PC-3 (cell line): Measurements from ENCODE around the gene SYNE1. TPM values are rescaled to one million over a fixed set of nuclear protein-coding genes. Genes with fewer than 3 reads are reported as not detected.

ENCODE experiments used
- ATAC-seq: fragments of 200-7000 bp; cut with Tn5 transposase; 2 replicates; pipeline ENCODE4 v1.9.1; 2020; ENCODE audit warnings: mild to moderate bottlenecking, moderate library complexity
- BruUV-seq: library from RNA; stranded (reverse); fragments of 400-500 nt; replicated peaks from 2 replicates; lab custom pipeline; 2021; lab: Mats Ljungman, UMichigan
- CTCF ChIA-PET: fragments of 300-600 bp; sonication (Branson Sonifier 250); formaldehyde crosslinking; loops from one replicate; lab custom pipeline; 2022; ENCODE audit warnings: antibody characterized with exemption; lab: Charles Lee
- POLR2A ChIA-PET: fragments of 300-600 bp; sonication (Branson Sonifier 250); formaldehyde crosslinking; loops from one replicate; lab custom pipeline; 2022; ENCODE audit warnings: antibody characterized with exemption; ENCODE audit not compliant: unreplicated experiment; lab: Charles Lee
- DNase-seq: peaks from one replicate; pipeline ENCODE4 v3.0.0-alpha.2; 2015
- H2AFZ ChIP-seq: fragments of 300-600 bp; sonication (generic); 2 replicates; pipeline ENCODE4 v1.6.0; 2016; ENCODE audit warnings: antibody characterized with exemption, low read length
- H3F3A ChIP-seq: fragments of 300-600 bp; sonication (generic); one replicate; pipeline ENCODE4 v1.6.0; 2017; ENCODE audit warnings: antibody characterized with exemption, low read length, control low read depth, mild to moderate bottlenecking; ENCODE audit not compliant: unreplicated experiment
- H3K27ac ChIP-seq: fragments of 300-600 bp; sonication (generic); 2 replicates; pipeline ENCODE4 v1.5.1; 2016; ENCODE audit warnings: mild to moderate bottlenecking, low read length
- H3K27me3 ChIP-seq: fragments of 300-600 bp; sonication (generic); 2 replicates; pipeline ENCODE4 v1.6.1; 2016; ENCODE audit warnings: low read length, mixed read lengths
- H3K36me3 ChIP-seq: fragments of 300-600 bp; sonication (generic); 2 replicates; pipeline ENCODE4 v1.6.1; 2016; ENCODE audit warnings: low read depth, mixed run types, low read length, mixed read lengths
- H3K4me1 ChIP-seq: fragments of 300-600 bp; sonication (generic); 2 replicates; pipeline ENCODE4 v1.5.1; 2016; ENCODE audit warnings: low read length; ENCODE audit not compliant: insufficient read depth
- H3K4me2 ChIP-seq: fragments of 300-600 bp; sonication (generic); 2 replicates; pipeline ENCODE4 v1.6.0; 2016; ENCODE audit warnings: low read length
- H3K4me3 ChIP-seq: fragments of 300-600 bp; sonication (generic); 2 replicates; pipeline ENCODE4 v1.5.1; 2016; ENCODE audit warnings: mild to moderate bottlenecking, low read length, mixed read lengths
- H3K79me2 ChIP-seq: fragments of 300-600 bp; sonication (generic); 2 replicates; pipeline ENCODE4 v1.6.1; 2017; ENCODE audit warnings: low read length, mixed read lengths
- H3K9ac ChIP-seq: fragments of 300-600 bp; sonication (generic); 2 replicates; pipeline ENCODE4 v1.6.0; 2016; ENCODE audit warnings: mild to moderate bottlenecking, low read length
- H3K9me2 ChIP-seq: fragments of 300-600 bp; sonication (generic); replicated peaks from 2 replicates; pipeline ENCODE4 v1.6.1; 2016; ENCODE audit warnings: mixed run types, low read length, mixed read lengths
- H3K9me3 ChIP-seq: fragments of 300-600 bp; sonication (generic); 2 replicates; pipeline ENCODE4 v1.6.1; 2016; ENCODE audit warnings: low read length, mixed read lengths
- H4K20me1 ChIP-seq: fragments of 300-600 bp; sonication (generic); 2 replicates; pipeline ENCODE4 v1.6.1; 2016; ENCODE audit warnings: low read length, mixed read lengths
- EZH2 ChIP-seq: fragments of 300-600 bp; sonication (generic); IDR thresholded peaks from one replicate; pipeline ENCODE4 v1.6.1; 2017; ENCODE audit warnings: antibody characterized with exemption, mild to moderate bottlenecking, low read length; ENCODE audit not compliant: unreplicated experiment
- EZH2phosphoT487 ChIP-seq: fragments of 300-600 bp; sonication (generic); IDR thresholded peaks from 2 replicates; pipeline ENCODE4 v1.6.1; 2018; ENCODE audit warnings: mild to moderate bottlenecking, antibody characterized with exemption, low read length, borderline replicate concordance
- intact Hi-C: fragments of 100-400 bp; cut with micrococcal nuclease; formaldehyde crosslinking; loops from 2 replicates; pipeline ENCODE4 v1.9.0; 2023
- total RNA-seq: library from RNA; depleted of rRNA; stranded (reverse); fragments of >200 nt; gene quantifications from 2 replicates; pipeline ENCODE4 v1.2.3, GENCODE V29; 2014
- TF ChIP-seq, protein P1 (sequence below): fragments of 300-600 bp; sonication (generic); conservative IDR thresholded peaks from 2 replicates; pipeline ENCODE4 v1.5.1; 2017; ENCODE audit warnings: antibody characterized with exemption, low read depth, mild to moderate bottlenecking, low read length

Gene SYNE1
- total RNA-seq, 1 experiment from 2014 or later = 16.7 TPM

DNA sequence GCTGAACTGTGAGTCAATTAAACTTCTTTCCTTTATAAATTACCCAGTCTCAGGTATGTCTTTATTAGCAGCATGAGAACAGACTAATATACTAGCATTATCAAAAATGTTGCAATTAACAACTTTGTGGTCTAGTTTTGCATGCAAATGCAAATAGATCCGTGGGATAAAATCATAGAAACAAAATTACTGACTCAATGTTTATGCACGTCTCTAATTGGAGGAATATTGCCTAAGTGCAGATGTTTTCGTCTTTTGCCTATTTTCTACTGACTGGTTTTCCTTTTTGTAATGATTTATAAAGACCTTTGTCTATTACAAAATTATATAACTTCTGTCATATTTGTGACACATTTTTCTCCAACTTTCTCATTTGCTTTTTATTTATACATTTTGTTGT is 51.9 kb downstream of the SYNE1 start:
- Histone ChIP-seq H3K79me2 (no peaks in the 10 kb centered on the region), H3K4me1 (no peaks in the 10 kb centered on the region), H4K20me1 (no peaks in the 10 kb centered on the region), H3K27ac (no peak overlapping the region), H3K9me2 (no peaks in the 10 kb centered on the region), H3F3A (no peaks in the 10 kb centered on the region), H3K9ac (no peak overlapping the region), H3K36me3 (no peaks in the 10 kb centered on the region), H2AFZ (no peak overlapping the region), H3K4me2 (no peak overlapping the region), H3K9me3 (no peaks in the 10 kb centered on the region), H3K27me3 (peaks cover 61% of the 10 kb centered on the region), H3K4me3 (no peak overlapping the region)
- ChIA-PET CTCF (no interaction called here), POLR2A (no interaction called here)
- BruUV-seq = no TSS peak
- ATAC-seq = no peak
- no peak for DNase-seq
- TF ChIP-seq EZH2phosphoT487 (no peak), EZH2 (no peak)
- TF ChIP-seq, protein P1, sequence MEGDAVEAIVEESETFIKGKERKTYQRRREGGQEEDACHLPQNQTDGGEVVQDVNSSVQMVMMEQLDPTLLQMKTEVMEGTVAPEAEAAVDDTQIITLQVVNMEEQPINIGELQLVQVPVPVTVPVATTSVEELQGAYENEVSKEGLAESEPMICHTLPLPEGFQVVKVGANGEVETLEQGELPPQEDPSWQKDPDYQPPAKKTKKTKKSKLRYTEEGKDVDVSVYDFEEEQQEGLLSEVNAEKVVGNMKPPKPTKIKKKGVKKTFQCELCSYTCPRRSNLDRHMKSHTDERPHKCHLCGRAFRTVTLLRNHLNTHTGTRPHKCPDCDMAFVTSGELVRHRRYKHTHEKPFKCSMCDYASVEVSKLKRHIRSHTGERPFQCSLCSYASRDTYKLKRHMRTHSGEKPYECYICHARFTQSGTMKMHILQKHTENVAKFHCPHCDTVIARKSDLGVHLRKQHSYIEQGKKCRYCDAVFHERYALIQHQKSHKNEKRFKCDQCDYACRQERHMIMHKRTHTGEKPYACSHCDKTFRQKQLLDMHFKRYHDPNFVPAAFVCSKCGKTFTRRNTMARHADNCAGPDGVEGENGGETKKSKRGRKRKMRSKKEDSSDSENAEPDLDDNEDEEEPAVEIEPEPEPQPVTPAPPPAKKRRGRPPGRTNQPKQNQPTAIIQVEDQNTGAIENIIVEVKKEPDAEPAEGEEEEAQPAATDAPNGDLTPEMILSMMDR = no peak
- intact Hi-C loops = no loop called here

DNA sequence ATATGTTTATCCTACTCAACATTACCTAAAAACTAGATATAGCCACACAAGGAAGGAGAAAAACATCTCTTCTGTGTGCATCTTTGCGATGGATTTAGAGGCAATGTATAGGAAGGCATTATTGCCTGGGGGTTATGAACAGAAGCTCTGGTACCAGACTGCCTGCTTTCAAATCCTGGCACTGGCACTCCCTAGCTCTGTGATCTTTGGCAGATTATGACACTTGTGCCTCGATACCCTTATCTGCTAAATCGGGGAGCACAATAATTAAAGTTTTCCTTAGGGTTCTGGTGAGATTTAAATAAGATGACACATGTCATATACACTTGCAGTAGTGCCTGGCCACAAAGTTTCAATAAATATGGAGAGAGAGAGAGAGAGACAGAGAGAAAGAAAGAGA is 53.3 kb downstream of the SYNE1 start:
- DNase-seq = no peak
- Histone ChIP-seq H3F3A (no peaks in the 10 kb centered on the region), H3K4me1 (no peaks in the 10 kb centered on the region), H2AFZ (no peak overlapping the region), H3K9me3 (no peaks in the 10 kb centered on the region), H3K36me3 (no peaks in the 10 kb centered on the region), H3K27ac (no peak overlapping the region), H3K9me2 (no peaks in the 10 kb centered on the region), H3K79me2 (no peaks in the 10 kb centered on the region), H3K27me3 (peaks cover 73% of the 10 kb centered on the region), H4K20me1 (no peaks in the 10 kb centered on the region), H3K4me3 (no peak overlapping the region), H3K4me2 (no peak overlapping the region), H3K9ac (no peak overlapping the region)
- ChIA-PET POLR2A (no interaction called here), CTCF (no interaction called here)
- no TSS peak for BruUV-seq
- intact Hi-C loops = no loop called here
- no peak for ATAC-seq
- TF ChIP-seq, protein P1 = no peak
- no peak for TF ChIP-seq EZH2phosphoT487
- no peak for TF ChIP-seq EZH2

DNA sequence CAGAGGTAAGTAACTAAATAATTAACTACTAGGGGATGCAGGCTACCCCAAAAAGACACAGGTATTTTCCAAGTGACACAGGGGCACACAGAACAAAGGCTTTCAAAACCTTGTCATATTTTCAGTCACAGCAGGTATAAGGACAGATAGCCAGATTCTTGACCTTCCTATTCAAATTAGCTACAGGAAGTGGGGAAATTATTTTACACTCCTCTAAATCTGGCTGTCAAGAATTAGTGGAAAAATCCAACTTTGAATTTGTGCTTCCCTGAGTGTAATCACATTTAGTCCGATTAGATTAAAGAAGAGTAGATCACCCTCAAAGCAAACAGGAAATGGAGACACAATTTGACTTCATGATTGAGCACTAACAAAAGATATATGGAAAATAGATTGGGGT is 60.6 kb downstream of the SYNE1 start:
- Histone ChIP-seq H3K4me3 (no peak overlapping the region), H3K27ac (no peak overlapping the region), H3K9me2 (no peaks in the 10 kb centered on the region), H3F3A (no peaks in the 10 kb centered on the region), H3K4me1 (no peaks in the 10 kb centered on the region), H3K36me3 (no peaks in the 10 kb centered on the region), H3K4me2 (no peak overlapping the region), H3K9me3 (no peaks in the 10 kb centered on the region), H3K79me2 (no peaks in the 10 kb centered on the region), H3K27me3 (peaks cover 51% of the 10 kb centered on the region), H4K20me1 (no peaks in the 10 kb centered on the region), H3K9ac (no peak overlapping the region), H2AFZ (no peak overlapping the region)
- DNase-seq (no peak), ATAC-seq (no peak)
- POLR2A ChIA-PET = no interaction called here
- CTCF ChIA-PET = no interaction called here
- intact Hi-C loops = no loop called here
- TF ChIP-seq, protein P1 = no peak
- TF ChIP-seq EZH2 (no peak), EZH2phosphoT487 (no peak)
- BruUV-seq = no TSS peak
